GM18907 (cell line): ENCODE results near the gene SH3BP5L.

Source experiments
- ATAC-seq: cut with Tn5 transposase; IDR thresholded peaks from one replicate; pipeline ENCODE4 v1.9.1; 2021; ENCODE audit warnings: mild to moderate bottlenecking, moderate library complexity; ENCODE audit not compliant: unreplicated experiment

Gene SH3BP5L

DNA sequence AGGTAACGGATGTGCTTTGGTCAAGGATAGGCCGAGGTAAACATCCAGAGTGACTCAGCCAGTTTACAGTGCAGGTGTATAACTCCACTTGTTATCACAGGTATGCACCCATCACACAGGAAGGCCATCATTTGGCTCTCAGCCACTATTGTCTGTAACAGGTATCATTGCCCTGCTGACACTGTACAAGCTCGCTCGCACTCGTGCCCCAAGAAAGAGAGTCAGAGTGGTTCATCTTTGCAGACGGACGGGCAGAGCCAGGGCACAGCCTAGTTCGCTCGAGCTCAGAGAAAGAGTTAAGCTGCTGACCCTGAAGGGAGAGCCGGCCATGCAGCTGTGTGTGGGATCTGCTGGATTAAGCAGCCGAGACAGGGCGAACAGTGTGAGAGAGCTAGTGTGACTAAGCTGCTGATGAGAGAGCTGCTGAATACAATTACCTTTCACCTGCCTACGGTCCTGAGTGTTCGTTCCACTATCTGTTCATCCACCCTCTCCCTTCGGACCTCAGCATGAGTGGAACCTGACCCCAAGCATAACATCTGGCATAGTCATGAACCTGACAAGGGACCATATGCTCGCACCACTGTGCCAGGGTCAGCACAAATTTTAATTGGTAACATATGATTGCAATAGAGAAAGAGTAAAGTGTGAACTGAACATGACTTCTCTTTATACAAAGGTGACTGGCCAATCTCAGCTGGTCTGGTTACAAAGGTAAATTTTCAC is 43.1 kb downstream of the SH3BP5L start:
- ATAC-seq, result no peak

DNA sequence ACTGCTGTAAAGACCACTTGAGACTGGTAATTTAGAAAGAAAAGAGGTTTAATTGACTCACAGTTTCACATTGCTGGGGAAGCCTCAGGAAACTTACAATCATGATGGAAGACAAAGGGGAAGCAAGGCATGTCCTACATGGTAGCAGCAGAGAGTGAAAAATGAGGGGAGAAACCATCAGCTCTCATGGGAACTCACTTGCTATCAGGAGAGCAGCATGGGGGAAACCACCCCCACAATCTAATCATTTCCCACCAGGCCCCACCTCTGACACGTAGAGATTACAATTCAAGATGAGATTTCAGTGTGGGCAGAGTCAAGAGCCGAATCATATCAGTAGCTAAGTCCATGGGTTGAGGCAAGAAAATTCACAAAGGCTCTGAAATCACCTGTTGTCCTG is 46.4 kb downstream of the SH3BP5L start:
- no peak for ATAC-seq

DNA sequence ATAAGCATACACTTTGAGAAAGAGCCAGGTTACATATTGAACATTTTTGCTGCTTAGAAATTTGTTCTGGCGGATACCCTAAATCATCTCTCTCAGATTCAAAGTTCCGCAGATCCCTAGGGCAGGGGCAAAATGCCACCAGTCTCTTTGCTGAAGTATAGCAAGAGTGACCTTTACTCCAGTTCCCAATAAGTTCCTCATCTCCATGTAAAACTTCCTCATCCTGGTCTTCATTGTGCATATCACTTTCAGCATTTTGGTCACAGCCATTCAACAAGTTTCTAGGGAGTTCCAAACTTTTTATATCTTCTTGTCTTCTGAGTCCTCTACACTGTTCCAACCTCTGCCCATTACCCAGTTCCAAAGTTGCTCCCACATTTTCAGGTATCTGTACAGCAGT is 46.8 kb downstream of the SH3BP5L start:
- no peak for ATAC-seq

DNA sequence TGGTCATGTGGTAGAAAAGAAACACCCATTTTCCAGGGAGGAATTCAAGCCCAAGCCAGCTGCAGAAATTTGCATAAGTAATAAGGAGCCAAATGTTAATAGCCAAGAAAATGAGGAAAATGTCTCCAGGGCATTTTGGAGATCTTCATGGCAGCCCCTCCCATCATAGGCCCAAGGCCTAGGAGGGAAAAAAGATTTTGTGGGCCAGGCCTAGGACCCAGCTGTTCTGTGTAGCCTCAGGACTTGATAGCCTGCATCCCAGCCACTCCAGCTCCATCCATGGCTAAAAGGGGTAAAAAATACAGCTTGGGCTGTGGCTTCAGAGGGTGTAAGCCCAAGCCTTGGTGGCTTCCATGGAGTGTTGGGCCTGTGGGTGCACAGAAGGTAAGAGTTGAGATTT is 48.7 kb downstream of the SH3BP5L start:
- ATAC-seq, result no peak

DNA sequence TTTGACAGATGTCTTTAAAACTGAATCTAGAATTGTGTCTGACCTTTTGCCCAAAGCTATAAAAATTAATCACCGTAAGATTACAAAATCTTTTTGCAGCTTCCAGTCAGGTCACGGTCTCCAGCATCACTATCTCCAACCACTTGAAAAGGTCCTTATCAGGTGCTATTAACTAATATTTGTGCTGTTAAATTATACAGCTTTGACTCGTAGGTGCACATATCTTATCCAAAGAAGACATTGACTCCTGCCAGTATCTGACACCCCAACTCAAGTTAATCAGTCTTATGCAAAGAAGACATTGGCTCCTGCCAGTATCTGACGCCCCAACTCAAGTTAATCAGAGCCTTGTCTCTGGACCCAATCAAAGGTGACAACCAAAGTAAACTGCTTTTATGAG is 50.3 kb downstream of the SH3BP5L start:
- no peak for ATAC-seq
